A549 treated with GW870086 at 1 μM for 4 hours (cell line): ENCODE measurements around the gene ZNF571. TPM values are rescaled to one million over a fixed set of nuclear protein-coding genes. Genes with fewer than 3 reads are reported as not detected.

Experiments used
- total RNA-seq: library from RNA; stranded (reverse); fragments of 200-300 nt; extraction: Qiagen RNA extraction; gene quantifications from 5 replicates; pipeline ENCODE4 v1.2.3, GENCODE V29; 2022; ENCODE audit warnings: low read depth

The ZNF571 gene
- 0.41 to 1.4 TPM (median 0.99 TPM) in 5 replicates for total RNA-seq

DNA sequence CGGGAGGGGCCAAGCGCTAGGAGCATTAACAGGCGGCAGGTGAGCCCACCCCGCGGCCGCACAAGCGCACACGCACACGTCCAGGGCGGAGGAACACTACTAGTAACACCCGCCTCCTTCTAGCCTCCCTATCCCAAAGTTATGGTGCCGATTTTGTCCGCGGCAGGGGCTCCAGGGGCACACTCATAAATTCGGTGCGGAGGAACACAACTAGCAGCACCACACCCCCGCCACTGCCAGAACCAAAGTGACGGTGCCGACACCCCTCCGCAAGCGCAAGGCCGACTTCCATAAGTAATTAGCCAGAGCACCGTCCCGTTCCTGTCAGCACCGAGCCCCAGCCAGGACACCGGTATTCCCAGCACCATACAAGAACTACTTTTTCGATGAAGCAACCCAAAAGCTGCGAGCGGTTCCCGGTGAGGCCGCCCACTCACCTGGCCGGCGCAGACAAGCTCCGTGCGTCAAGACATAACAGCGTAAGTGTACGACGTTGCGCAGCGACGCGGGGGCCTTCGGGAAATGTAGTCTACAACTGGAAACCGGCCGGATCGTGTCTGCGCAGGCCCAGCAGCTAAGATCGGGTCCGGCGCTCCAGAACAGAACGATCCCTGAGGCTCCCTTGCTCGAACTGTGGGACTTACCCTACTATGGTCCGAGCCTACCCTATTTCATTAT, at the start of gene ZNF571, which contains the start of gene ZNF540:
ZNF571 (minus strand) TSS at position 489 of the 678 bp plus-strand sequence. CDS start 8,116 bp downstream, outside the sequence.
ZNF540 (plus strand) TSS at position 573 of the 678 bp plus-strand sequence. CDS start 3,572 bp downstream, outside the sequence.

Other genes starting within 250 kb of the ZNF571 start
- 2.4 to 3.2 TPM (median 3.0 TPM) in 5 replicates for gene ZNF527, start 223.7 kb downstream of the ZNF571 start, total RNA-seq
- gene ZNF569, start 127.3 kb downstream of the ZNF571 start, total RNA-seq = 3.8 to 7.0 TPM (median 5.1 TPM) in 5 replicates
- gene ZNF570, start 125.4 kb downstream of the ZNF571 start, total RNA-seq = 2.9 to 4.2 TPM (median 4.0 TPM) in 5 replicates
- gene ZNF793, start 87.9 kb downstream of the ZNF571 start, total RNA-seq = 0.08 TPM in 1 of 5 replicates, not detected in the others
- 0.18 TPM in 1 of 5 replicates, not detected in the others for gene ZNF540, start 84 bp upstream of the ZNF571 start, total RNA-seq
- gene ZFP30, start 60.7 kb upstream of the ZNF571 start, total RNA-seq = 5.8 to 8.5 TPM (median 7.7 TPM) in 5 replicates
- gene ZNF607, start 125.0 kb upstream of the ZNF571 start, total RNA-seq = 3.9 to 5.7 TPM (median 5.5 TPM) in 5 replicates
- 1.8 to 2.5 TPM (median 2.1 TPM) in 5 replicates for gene ZNF573, start 184.8 kb upstream of the ZNF571 start, total RNA-seq